CD4-positive, alpha-beta T cell treated with Interleukin-6 for 4 hours (primary cell): ENCODE results near the gene RBBP4.
A peak's percentile ranks its signal among the peaks of the same experiment; 100 is the strongest.
"Not testable (repeated sequence)": the region's sequence is repeated elsewhere in the genome, so short reads cannot be mapped to it uniquely, and the experiment has no call there.

Source experiments
- DNase-seq: peaks from one replicate; pipeline ENCODE4 v3.0.0-alpha.2; 2020; ENCODE audit warnings: mixed read lengths

The RBBP4 gene

DNA sequence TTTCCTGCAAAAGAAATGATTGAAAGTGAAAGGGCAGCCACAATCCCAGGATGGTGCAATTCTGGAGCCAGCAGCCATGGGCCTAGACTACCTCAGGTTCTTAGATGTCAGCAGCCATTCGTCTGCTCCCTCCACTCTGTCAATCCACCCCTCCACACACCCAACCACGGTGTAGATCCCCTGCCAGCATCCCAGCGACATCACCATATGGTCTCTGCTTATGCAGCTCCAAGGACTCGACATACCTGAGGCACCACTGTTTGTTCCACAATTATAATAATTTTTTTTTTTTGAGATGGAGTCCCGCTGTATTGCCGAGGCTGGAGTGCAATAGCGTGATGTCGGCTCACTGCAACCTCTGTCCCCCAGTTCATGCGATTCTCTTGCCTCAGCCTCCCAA, 45.0 kb downstream of the RBBP4 start:
- no peak for DNase-seq

DNA sequence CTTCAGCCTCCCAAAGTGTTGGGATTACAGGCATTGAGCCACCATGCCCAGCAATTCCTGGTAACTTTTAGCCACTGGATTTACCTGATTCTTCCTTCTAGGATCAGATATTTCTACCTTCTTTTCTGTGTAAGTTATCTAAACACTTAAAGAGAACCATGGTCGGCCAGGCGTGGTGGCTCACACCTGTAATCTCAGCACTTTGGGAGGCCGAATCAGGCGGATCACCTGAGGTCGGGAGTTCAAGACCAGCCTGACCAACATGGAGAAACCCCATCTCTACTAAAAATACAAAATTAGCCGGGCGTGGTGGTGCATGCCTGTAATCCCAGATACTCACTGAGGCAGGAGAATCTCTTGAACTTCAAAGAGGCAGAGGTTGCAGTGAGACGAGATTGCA, 46.0 kb downstream of the RBBP4 start:
- DNase-seq, result not testable (repeated sequence)

DNA sequence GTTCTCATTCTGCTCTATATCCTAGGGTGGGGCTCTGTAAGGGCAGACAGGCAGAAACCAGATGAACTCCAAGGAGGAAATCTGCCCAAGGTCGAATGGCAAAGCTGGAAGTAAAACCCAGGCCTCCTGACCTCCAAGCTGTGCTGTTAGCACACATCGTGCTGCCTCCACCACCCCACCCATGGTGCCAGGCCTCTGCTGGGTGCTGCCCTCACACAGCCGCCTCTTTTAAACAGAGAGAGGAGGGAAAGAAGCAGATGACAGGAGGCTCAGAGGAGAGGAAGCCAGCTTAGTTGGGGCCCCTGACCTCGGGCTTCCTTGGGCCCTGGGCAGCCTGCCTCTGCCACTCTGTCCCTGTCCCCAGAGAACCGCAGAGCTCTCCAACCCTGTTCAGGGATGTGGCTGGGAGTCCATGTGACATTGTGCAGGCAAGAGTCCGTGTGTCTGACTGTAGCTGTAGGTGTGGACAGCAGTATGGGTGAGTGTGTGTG, 50.5 kb downstream of the RBBP4 start:
- DNase-seq, result no peak

DNA sequence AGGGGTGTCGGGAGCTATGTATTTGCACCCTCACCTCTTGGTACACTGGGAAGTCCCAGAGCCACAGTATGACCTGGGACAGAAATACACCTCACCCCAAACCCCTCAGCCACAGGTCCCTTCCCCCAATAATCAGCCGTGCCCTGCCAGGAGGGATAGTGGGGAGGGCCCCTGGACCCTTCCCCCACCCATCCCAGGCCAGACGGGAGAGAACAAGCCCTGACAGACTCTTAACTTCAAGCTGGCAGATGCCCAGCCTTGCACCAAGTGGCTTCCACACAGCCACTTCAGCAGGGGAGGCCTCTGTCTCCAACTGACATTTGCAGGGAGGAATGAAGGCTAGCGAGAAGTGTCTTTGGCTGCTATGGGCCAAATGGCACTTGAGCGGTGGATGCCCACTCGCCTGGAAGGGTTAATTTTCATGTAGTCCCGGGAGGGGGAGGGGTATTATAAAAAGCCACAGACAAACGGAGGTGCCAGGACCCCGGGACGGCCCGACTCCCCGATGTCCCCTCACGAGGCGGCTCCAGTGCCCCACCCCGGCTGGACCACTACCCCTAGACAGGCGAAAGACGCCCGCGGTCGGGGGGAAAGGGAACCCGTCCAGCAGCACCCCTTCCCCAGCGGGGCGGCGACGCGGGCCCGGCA, 51.1 kb downstream of the RBBP4 start:
- no peak for DNase-seq

DNA sequence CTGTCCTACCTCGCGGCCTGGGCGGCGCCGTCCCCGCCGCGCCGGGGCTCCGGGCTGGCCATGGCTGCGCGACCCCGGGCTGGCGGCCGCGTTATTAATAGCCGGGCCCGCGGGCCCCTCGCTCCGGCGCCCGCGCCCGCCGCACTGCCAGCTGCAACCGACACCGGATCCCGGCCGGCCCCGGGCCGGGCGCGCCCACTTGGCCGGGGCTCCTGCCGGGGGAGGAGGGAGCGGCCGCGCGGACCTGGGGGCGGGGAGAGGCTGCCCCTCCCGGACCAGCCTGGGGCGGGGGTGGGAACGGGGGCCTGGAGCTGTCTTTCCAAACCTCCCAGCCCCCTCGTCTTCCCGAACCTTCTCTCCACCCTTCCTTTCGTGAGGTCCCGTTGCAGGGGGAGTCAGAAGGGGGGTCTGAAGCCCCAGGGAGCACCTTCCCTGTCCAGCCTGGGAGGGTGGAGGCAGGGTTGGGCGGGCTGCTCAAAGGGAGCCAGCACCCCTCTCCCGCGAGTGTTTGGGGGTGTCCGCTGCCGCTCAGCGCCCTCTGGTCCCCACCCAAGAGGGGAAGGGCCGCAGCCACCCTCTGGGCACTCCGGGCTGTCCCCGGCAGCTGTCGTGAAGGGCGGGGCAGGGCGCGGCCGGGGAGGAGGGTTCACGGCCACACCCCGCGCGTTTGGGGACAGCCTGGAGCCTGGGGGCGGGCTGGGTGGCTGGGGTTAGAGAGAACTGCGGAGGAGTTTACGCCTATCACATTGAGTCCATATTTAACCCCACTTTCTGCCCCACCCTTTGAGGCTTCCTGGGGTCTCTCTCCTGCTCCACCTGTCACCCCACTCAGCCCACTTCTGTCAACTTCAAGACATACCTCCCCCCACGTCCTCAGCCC, 51.8 kb downstream of the RBBP4 start, which contains the start of gene SYNC:
TSS of gene SYNC (minus strand) at position 172 of the 880 bp plus-strand sequence. CDS start at position 62, 110 bp downstream.
- DNase-seq, result no peak

DNA sequence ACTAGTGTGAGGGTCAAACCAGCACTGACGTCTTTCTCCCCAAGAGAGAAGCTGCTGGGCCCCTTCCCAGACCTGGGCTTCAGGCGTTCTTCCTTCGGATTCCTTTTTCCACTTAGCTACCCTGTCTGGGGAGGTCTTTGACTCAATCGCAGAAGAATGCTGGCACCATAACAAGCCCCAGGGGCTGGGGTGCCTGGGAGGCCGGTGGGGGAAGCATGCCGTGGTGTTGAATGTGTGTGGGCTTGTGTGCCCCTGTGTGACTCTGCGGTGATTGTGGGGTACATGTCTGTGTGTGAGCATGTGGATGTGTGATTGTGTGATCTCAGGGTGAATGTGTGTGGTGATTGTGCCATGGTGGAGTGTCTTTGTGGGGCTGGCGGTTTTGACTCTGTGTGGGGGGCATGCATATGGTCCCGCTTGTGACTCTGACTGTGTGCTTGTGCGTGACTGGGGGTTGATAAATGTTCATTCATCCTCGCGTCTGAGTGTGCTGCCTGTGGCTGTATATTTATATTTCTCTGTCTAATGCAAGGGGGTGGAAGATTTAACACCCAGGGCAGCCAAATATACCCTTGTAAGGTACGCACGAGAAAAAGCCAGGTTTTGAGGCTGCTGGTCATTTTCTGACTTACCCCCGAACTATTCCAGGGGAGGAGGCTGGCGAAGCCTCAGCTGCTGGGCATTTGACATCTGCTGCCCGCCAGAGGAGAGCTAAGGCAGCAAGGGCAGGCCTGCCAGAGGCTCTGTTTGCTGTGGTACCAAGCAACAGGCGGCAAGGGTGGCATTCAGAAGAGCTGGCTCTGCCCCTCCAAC, 52.7 kb downstream of the RBBP4 start:
- no peak for DNase-seq

DNA sequence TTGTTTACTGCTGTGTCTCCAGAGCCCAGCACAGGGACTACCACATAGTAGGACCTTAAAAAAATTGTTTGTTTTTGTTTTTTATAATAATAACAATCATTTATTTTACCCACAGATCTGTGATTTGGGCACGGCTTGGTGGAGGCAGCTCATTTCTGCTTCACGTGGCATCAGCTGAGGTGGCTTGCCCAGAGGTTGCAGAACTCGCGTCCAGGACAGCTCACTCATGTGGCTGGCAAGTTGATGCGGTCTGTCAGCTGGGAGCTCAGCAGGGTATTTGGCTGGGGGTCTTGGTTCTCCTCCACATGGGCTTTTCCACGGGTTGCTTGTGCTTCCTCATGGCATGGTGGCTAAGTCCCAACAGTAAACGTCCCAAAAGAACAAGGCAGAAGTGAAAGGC, 54.5 kb downstream of the RBBP4 start:
- no peak for DNase-seq

DNA sequence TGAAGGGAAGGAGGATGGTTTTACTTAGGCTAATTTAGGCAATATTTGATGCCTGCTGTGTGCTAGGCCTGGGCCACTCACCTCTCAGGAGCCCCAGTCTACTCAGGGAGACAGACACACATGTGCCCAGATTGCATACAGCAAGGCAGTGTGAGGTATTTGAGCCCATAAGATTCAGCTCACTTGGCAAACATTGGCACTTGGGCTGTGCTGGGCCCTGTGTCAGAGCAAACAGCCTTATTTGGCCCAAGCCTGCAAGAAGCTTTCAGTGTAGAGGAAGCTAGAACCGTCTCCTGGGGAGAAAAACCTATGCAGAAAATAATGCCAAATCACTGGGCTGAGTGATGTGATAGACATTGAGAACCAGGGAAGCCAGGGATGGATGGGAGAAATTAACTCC, 55.5 kb downstream of the RBBP4 start:
- no peak for DNase-seq

DNA sequence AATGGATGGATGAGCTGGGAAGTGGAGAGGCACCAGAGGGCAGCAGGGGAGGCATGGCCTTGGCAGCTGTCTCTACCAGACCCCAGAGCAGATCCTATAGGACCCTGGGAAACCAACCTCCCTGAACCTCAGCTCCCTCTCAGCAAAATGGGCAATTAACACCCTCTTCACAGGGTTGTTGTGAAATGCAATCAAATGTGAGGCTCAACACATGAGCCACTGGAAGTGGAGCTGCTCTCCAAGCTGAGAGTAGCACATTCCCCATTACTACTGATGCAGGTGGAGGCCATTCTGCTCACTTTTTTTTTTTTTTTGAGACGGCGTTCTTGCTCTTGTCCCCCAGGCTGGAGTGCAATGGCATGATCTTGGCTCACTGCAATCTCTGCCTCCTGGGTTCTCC, 58.1 kb downstream of the RBBP4 start:
- no peak for DNase-seq

DNA sequence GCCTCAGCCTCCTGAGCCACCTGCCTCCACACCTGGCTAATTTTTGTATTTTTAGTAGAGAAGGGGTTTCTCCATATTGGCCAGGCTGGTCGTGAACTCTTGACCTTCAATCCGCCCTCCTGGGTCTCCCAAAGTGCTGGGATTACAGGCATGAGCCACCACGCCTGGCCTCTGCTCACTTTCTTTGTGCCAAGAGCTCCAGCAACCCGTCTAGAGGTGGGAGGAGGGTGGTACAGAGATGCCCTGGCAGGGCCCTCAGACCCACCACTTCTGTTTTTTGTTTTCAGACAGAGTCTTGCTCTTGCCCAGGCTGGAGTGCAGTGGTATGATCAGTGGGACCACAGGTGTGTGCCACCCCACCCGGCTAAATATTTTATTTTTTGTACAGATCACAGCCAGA, 58.5 kb downstream of the RBBP4 start:
- no peak for DNase-seq

DNA sequence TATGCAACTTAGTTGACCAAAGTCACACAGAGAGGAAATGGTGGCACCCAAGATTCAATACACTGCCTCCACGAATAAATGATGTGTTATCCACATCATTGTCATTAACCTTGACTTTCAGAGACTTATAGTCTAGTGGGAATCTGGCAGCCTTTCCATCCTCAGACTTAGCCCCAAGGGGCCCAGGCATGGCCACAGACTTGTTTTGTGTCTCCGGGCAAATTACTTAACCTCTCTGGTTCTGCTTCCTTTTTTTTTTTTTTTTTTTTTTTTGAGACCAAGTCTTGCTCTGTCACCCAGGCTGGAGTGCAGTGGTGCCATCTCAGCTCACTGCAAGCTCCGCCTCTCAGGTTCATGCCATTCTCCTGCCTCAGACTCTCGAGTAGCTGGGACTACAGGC, 60.2 kb downstream of the RBBP4 start:
- DNase-seq, result not testable (repeated sequence)

DNA sequence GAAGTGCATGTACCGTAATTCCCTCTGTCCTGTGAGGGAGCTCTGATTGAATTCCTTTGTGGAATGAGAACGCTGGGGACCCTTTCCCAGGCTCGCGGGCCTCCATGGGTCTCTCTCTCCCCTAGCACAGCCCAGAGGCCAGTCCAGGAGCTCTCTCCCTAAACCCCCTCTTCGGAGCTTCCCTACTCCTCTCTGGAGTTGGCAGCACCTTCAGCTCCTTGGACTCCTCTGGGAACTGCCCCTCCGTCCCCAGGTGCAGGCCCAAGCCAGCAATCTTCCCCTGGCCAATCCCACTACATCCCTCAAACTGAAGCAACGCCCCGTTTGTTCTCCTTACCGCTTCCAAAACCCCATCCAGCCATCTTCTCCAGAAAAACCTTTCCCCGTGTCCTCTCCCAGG, 62.1 kb downstream of the RBBP4 start:
- DNase-seq, result no peak

DNA sequence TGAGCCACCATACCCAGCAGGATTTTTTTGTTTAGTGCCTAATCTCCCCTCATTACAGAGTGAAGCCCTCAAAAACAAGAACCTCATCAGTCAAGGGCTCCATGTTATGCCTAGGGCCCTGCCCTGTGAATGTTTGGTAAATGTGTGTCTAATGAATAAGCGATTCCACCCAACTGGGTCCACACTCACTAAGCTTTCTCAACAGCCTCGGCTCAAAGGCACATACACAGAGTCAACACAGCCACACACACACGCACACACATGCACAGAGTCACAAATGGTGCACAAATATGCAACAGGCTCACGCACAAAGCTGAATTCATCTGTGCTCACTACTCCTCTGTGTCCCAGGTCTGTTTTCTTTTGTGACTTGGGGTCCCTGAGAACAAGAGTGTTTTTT, 63.3 kb downstream of the RBBP4 start:
- DNase-seq, result no peak

DNA sequence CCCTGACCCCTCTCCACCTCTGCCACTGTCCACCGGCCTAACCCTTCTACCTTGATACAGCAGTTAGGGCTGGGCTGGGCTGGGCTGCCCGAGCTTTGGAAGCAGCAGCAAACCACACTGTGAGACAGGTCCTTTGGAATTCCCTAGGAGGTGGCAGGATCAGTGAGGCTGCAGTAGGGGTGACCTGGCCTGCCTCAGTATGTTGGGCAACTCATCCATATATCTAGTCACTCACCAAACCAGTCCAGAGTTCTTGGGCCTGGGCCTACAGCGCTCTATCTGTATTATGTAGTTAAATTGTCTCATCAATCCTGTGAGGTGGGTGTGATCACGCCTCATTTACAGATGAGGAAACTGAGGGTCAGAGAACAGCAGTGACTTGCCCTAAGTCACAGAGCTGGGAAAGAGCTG, 64.9 kb downstream of the RBBP4 start:
- DNase-seq, result no peak

DNA sequence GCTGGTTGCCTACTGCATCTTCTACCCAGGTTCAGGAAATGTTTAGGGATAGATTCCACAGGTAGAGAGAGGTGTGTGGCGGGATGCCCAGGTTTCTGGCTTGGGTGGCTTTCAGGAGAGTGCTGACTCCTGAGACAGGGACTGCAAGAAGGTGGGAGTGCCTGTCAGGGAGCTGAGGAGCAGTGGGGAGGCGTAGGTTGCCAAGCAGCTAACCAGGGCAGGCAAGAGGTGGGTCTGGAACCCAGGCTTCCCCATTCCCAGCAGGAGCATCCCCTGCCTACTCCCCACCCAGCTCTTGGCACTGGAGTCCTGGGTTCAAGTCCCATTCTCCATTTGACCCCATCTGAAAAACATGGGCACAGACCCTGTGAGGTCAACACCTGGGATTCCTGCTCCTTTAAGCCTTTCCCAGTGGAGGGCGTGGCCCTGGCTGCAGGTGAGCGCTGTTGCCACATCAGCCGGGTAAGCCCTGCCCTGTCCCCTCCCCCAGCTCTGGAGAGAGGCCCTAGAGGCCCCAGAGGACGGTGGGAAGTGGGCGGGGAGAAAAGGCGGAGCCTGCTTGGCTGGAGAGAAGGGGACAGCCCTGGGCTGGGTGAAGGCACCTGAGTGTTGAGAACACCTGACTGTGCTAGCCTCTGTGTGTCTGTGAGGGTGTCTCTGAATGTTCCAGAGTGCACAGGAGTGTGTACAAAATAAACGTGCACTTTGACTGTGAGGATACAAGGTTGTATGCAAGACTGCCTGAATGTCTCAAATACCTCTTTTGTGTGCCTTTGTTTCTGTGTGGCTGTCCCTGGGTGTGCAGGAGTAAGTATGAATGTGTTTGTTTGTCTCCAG, 65.5 kb downstream of the RBBP4 start:
- DNase-seq, result peak; percentile 64

DNA sequence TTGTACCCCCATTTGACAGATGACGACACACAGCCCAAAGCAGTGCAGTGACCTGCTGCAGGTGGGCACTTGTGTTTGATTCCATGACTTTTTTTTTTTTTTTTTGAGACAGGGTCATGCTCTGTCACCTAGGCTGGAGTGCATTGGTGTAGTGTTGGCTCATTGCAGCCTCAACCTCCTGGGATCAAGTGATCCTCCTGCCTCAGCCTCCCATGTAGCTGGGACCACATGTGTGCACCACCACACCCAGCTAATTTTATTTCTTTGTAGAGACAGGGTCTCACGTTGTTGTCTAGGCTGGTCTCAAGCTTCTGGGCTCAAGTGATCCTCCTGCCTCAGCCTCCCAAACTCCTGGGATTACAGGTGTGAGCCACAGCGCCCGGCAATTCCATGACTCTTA, 66.5 kb downstream of the RBBP4 start:
- DNase-seq, result no peak

DNA sequence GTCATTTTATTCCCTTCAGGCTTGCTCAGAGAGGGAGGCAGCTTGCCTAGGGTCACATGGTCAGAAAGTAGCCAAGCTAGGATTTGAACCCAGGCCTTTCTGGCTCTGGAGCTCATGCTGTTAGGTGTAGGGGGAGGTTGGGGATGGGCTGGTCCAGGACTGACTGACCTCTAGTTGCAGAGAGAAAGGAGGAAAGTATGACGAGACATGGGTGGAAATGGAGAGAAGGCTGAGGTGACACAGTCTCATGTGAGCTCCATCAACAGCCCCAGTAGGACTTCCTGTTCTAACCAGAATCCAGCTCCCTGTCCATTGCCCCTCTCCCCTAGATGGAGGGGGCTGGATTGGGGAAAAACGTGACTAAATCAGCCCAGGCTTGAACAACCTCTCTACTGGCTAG, 67.0 kb downstream of the RBBP4 start:
- no peak for DNase-seq

DNA sequence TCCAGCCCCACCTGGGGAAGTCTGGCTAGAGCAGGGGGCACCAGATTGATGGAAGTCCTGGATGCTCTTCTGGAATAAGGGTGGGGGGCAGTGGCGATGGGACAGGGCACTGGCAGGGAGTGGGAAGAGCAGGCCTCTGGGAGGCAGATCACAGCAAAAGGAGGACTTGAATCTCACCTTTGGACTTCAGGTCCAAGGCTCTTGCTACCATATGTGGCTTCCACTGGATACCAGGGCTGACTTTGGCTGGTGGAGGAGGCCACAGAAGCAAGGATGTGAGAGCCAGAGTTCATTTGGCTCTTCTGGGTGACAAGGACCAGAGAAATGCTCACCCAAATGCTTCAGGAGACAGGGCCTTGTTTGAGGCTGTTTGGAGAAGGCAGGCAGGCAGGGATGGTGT, 67.5 kb downstream of the RBBP4 start:
- DNase-seq, result no peak

DNA sequence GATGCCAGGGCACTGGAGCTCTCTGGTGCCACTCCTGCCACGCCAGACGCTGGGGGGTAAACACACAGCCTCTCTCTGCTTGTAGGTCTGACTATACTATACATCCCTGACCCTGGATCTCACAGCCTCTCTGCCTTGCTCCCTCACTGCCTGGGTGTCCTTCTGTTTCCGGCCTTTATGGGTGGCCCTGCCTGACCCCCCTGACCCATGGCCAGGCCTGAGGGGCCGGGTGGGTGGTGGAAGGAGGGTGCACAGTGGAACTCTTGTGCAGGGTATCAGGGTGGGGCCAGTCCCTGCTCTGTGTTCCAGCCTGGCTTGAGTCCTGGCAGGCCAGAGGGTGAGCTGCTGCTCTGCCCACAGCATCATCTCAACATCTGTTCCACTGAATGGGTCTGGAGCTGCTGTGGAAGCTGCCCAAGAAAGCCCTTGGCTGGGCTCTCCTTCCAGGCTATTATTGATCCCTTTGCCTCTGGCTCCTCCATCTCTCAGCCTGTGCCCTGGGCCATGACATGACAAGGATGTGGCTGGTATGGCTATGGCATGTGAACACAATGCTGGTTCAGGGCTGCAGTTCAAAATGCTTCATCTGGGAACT, 68.8 kb downstream of the RBBP4 start:
- no peak for DNase-seq

DNA sequence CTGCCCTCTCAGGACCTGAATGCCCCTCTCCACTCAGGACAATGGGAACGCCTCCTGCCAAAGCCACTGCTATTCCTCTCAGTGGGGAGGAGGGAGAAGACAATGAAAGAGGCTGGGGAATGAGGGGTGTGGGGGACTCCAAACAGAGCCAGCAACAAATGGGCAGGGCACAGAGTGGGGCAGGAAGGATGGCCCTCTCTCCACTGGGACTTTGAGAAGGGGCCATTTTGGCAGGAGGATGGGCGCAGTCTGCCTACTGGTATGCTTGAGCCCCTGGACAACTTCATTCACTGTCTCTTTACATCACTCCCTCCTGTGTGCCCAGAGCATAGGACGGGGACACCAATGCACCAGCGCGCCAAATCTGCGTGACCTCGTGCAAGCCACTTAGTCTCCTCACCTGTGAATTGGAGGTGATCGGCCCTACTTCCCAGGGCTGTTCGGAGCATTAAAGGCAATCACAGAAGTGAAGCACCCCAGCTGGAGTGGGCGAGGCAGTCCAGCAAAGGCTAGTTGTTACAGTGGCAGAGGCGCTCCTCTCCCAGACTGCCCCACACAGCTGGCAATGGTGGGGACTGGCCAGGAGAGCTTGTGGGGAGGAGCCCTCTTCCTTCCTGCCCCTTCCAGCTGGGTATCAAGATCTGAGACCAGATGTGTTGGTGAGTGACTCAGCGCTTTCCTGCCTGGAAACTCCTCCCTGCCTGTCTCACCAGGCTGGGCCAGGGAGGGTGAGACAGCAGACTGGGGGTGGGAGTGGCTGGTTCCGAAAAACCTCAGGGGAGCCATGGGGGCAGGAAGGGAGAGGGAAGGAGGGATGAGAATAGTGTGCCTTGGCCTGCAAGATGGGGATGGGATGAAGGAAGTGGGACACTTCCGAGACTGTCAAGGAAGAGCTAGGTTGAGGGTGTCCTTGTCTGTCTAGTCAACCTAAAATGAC, 73.9 kb downstream of the RBBP4 start:
- DNase-seq, result peak; percentile 37

DNA sequence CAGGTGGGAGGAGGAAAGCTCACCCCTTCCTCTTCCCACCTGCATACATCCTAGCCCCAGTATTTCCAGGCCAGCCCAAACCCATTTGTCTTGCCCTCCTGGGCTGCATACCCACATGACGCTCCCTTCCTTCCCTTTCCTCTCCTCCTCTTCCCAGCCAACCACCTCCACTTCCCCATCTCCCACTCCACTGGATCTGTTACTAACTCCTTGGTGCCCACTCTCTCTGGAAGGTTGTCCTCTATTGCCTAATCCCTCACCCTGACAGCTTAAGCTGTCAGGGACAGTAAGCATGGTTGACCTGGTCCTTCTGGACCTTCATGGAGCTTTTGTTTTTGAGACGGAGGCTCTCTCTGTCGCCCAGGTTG, 74.6 kb downstream of the RBBP4 start:
- DNase-seq, result no peak
